Dermis microvascular lymphatic vessel endothelial cell (primary cell): ENCODE results near the gene SYNJ2. TPM values are rescaled to one million over a fixed set of nuclear protein-coding genes. Genes with fewer than 3 reads are reported as not detected.

Experiments used
- DNase-seq, 2 donors: peaks; one replicate each; pipeline versions ENCODE4 v3.0.0 to v3.0.0-alpha.2; 2010; ENCODE audit warnings: low read depth in 2 of 2
- total RNA-seq: library from RNA; depleted of rRNA; stranded (reverse); fragments of >200 nt; gene quantifications from 2 replicates; pipeline ENCODE4 v1.2.1, GENCODE V29; 2014

Gene SYNJ2
- total RNA-seq, 1 donor from 2014 or later, result 22.6 TPM

DNA sequence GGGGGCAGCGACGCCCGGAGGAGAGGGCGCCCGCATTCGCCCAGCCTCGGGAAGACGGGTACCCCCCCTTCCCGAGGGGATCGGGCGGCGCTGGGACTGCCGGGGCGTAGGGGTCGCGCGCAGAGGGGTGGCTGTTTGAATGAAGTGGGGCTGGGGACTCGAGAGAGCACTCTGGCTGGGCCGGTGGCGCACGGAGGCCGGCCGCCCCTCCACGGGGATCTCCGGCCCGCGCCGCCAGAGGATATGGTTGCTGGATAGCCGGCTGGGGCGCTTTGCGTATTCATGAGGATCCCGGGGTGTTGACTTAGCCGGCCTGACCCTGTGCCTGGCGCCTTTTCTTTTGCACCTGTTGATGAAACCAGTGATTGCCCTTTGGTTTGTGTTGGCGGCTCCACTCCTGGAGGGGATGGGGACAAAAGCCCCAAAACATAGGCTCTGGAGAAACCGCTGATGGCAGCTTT lies 469 bp downstream of the SYNJ2 start:
- peak in 1 of 2 donors; percentile 49 for DNase-seq

DNA sequence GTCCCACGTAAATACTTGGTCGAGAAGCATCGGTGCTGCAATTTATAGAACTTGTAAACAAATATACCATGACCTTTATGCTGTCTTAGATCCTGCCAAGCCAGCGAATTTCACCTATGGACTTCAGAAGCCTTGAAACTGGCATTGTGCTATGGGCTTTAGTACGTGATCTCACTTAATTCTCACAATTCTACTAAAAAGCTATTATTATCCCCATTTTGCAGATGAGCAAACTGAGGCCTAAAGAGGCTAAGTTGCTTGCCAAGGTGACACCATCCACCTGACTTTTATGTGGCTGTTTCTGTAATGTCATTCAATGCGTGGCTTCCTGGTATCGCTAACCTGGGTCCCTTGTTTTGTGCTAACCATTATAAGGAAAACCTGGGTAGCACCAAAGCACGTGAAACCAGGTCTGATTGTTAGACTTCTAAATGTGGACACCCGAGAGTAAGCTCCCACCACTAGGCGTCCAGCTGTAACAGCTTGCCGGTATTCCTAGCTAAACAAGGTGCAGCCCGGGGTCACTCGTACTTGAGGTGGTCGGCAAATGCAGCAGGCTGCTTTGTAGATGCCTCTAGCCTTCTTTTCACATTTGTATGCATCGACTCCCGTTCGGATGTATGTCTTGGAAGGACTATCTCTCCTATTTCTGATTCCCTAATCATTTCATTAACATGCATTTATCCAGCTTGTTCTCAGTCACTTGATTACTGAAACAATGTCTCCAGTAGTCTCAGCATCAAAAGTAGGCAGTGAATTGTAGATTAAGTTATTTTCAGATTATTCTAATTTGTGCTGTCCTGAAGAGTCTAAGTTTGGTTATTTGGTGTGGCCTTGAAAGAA lies 1.1 kb downstream of the SYNJ2 start:
- peak in 1 of 2 donors; percentile 77 for DNase-seq

DNA sequence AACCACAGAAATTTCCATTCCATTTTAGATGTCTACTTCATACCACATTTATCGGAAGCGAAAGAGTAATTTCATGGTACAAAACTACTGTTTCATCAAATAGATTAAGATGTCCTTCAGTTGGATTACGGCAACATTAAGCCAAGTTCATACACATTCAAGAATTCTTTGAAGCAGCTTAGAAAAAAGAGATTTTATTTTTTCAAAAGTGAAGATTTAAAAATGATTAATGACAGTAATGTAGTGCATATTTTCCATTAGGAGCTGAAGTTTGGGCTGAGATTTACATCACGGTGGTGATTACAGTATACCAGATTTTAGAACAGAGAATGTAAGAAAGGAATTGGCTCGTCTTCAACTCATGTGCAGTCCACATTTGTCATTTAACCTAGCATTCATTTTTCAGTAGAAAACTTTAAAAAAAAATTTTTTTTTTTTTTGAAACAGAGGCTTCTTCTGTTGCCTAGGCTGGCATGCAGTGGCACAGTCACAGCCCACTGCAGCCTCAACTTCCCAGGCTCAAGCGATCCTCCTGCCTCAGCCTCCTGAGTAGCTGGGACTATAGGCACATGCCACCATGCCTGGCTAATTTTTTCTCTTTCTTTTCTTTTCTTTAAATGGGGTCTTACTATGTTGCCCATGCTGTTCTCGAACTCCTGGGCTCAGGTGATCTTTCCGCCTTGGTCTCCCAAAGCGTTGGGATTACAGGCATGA lies 1.9 kb downstream of the SYNJ2 start:
- no peak for DNase-seq

DNA sequence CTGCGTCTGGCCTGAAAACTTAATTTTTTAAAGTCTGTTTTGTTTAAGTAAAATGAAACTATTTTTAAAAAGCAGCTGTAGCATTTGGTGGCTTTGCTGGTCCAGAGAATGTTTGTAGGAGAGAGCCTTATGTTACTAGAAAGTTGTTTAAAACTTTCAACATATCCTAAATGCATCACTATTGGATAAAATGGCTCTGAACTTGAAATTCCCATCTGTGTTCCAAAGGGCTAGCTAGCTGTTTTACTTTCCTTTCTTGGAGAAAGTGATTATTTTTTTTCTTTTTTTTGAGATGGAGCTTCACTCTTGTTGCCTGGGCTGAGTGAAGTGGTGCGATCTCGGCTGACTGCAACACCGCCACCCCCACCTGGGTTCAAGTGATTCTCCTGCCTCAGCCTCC lies 2.5 kb downstream of the SYNJ2 start:
- no peak for DNase-seq

DNA sequence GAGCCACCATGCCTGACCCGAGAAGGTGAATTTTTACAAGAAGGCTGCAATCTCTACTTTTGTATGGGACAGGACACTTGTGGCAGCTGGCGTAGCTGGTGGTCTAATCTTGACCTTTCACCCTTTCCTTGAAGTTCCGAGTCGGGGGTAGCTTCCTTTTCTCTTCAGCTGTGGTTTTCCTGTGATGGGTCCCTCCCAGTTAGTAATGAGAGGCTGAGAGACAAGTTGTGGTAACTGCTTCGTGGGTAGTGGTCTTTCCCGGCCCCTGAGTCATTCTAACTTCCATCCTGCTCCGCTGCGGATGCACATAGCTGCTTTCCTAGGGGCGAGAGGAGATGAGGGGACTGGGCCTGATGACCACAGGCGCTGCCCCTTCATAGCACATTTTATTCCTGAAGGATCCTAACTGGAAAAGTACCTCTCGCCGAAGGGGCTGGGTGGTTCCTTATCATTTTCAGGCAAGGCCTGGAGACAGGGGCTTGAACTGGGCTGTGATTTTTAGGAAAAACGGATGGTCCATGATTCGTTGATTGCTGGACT lies 3.1 kb downstream of the SYNJ2 start:
- DNase-seq, result no peak

DNA sequence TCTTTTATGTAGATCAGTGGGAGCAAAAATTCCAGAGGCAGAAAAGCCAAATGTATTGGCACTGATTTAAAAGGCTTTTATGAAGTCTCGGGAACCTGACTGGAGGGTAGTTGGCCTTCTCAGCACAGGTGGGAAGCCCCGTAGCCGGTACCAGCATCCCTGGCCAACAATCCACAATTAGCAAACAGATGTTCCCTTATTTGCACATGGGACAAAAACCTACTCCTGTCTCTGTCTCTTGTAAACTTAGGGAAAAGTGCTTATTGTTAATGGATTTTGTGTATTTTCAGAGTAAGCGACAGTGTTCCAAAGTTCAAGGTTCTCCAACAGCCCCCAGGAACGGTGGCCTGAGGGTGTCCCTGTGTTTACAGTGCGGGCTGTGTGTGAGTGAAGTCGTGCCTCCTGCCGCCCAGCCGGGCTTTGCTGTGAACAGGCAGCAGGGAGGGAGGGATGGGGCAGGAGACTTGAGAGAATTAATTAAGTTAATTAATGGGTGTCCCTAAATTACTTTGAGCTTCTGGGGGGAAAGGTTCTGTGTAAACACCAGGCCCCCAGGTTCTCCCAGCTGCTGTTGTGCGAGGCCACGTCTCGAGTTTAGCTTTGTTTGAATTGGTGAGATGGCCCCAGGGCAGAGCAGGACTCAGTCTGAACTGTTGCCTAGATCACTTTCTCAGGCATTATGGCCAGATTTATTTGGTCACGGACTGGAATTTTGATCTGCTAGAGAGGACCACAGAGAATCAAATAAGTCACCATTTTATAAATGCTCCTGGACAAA lies 3.9 kb downstream of the SYNJ2 start:
- no peak for DNase-seq

DNA sequence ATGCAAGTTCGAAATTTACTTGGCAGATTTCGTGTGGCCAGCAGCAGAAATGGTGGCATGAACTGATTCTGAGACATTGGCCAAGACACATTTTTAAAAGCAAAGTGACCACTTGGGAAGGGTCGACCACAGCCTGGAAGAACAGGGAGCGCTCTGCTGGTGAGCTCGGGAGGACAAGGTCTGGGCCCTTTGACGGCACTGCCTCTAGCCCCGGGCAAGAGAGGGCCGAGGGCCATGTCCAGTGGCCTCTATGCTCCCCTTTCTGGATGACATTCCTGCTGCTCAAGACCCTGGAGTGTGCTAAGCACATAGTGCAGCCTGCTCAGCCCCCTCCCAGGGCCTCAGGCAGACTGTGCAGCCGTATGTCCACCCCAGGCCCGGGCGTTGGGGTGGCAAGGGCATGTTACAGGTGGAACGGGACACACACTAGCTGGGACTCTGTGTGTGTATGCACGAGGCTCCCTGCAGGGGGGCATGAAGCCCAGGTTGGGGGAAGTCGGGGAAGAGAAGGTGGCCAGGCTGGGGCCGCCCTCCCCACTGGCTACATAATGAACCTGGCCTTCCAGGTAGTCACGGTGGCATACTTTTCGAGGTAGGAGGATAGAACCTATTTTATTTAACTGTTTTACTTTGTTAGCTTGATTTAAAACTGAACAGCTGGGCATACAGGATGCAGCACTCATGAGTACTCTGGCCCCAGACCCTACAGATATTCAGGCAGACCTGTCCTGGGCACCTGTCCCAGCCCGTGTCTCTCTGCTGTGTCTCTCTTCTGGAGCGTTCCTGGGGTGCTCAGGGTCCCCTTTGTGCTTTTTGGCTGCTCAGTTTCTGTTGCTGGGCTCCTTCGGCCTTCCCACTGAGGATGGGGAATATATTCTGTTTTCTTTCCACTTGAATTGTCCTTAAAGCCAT lies 6.4 kb downstream of the SYNJ2 start:
- DNase-seq, result no peak

DNA sequence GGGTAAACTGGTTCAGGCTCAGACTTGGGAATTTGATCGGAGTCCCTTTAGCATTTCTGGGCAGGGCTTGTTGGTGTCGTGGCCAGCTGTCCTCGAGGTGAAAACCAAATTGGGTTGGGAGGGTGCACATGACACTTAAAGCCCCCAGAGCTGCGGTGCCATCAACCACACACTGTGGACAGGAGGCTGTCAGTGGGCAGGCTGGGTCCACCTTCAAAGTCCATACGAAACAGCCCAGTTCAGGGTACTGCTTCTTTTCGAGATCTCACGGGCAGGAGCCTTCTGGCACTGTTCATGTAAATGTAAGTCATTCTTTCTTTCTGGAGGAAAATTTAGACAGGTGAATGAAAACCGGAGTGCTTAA lies 7.0 kb downstream of the SYNJ2 start:
- DNase-seq, result no peak

DNA sequence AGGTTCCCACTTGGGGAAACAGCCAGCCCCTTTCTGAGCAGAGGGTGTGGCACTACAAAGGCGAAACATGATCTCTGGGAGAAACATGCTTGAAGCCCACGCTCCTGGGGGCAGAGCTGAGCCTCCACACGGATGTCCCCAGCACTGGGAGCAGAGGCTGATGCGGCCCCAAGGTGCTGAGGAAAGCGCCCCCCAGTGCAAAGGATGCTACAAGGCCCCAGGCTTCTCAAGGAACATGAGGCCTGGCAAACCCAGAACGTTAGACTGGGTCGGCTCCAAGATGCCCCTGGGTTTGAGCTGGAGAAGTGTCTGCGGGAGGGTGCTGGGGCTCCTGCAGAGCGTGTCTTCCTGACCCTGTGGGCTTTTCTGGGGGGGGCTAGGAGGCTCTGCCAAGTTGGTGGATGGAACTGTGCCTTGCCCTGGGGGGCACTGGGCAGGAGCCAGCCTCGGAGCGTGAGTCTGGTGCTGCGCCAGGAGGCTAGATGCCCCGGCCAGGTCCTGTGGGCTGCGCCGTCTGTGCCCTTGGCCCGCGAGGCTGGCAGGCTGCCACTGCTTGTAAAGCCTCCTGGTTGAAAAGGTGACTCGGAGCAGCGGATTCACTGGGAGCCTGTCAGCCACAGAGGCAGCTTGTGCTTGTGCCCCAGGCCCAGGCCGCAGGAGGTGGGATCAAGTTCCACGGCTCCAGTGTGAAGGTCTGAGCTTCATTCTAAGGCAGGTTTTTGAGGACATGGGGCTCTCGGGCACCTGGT lies 8.1 kb downstream of the SYNJ2 start:
- DNase-seq, result peak in 1 of 2 donors; percentile 72

DNA sequence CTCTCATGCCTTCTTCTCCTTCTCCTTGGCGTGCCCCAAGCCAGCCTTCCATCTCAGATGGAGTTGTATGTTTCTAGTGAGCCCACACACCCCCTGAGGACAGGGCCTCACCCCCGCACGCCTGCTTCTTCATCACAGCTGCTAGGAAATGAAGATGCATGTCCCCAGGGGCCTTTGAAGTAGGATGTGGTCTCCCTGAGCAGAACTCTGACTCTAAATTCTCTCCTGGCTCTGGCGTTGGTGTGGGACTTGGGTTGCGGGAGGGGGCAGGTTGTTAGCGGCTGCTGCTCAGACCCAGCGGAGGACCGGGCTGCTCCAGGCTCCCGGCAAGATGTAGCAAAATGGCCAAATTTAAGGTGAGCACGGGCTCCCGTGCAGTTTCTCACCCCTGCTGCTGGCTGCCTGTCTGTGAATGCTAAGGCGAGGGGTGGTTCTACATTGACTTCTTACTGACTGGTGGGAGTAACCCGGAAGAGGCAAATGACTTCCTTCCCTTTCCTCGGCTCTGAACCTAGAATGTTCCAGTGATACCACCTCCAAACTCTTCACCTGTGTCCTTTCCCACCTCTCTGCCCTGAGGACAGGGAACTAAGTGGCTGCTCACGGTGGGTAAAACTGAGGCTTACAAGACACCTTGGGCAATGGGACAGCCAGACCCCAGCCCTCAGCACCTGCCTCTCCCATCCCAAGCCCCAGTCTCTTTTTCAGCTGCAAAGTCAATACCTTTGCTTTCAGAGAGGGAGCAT lies 8.8 kb downstream of the SYNJ2 start:
- no peak for DNase-seq

DNA sequence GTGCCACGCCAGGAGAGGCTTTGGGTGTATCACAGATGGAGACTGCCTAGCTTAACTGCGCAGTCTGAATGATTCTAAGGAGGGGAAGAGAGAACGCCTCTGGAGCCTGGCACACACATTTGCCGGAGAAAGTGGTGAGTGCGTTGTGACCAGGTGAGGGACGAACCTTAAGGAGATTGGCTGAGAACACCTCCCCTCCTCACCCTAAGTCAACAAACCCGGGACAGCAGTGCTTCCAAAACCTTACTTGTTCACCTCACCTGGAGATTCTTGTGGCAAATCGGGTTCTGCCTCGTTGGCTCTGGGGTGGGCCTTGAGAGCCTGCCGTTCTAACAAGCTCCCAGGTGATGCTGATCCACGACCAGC lies 9.4 kb downstream of the SYNJ2 start:
- no peak for DNase-seq

DNA sequence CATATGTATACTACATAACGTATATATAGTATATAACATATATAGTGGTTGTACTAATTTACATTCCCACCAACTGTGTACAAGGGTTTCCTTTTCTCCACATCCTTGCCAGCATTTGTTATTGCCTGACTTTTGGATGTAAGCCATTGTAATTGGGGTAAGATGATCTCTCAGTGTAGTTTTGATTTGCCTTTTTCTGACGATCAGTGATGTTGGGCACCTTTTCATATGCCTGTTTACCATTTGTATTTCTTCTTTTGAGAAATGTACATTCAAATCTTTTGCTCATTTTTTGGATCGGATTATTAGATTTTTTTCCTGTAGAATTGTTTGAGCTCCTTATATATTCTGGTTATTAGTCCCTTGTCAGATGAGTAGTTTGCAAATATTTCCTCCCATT lies 11.4 kb downstream of the SYNJ2 start:
- DNase-seq, result no peak

DNA sequence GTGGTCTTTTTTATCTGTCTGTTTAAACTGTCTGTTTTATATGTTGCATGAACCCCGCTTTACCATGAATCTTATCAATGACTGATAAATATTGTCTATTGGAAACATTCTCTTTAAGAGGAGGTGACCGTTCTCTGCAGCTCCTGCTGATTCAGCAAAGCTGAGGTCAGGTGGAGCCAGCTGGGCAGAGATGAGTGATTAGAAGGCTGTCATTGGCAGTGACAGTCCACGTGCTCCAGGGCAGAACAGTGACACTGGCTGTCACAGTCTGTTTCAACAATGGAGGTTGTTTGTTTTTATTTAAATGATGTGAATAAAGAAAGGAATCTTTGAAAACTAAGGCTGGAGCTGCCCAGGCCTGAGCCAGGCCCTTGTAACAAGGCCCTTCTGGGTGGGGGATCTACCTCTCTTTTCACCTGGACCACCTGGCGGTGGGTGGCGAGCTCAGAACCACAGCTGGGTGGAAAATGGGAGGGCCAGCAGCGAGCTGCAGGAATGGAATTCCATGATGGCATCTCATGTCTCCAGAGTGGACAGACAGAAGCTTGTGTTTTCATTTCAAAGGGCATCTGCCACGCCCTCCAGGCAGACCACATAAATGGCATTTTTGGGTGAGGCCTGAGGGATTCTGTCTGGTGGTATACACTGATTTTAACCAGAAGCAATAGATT lies 12.6 kb downstream of the SYNJ2 start:
- no peak for DNase-seq

DNA sequence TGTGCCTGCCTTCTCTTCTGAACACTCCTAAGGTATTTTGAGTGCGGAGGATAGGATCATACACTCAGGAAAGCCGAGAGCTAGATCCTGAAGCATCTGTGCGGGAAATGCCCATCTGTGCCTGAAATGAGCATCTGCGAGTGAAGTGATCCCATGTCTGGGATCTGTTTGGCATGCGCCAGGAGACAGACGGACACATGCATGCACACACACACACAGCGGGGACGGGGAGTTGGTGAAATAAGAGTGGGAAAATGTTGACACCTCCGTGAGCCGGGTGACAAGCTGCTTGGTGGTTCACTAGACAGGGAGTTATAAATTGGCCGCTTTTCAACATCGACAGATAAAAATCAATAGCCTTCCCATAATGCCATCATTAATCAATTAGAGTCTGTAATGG lies 13.8 kb downstream of the SYNJ2 start:
- no peak for DNase-seq

DNA sequence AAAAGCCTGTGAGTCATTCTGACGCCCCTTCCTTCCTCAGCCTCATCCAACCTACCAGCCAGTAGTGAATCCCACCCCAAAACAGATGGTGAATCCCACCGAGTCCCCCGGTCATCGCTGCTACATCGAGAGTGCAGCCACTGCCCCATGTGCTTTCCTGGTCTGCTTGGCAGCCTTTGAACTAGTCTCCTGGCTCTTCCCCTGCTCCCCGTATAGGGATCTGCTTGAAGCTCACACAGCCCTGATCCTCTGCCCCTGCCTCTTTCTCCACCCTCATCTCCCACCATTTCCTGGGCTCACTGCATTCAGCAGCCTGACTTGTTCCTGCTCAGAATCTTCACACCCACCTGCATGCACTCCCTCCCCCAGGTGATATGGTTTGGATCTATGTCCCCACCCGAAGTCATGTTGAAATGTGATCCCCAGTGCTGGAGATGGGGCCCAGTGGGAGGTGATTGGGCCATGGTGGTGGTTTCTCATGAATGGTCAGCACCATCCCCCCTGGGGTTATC lies 14.6 kb downstream of the SYNJ2 start:
- DNase-seq, result peak in 1 of 2 donors; percentile 56

DNA sequence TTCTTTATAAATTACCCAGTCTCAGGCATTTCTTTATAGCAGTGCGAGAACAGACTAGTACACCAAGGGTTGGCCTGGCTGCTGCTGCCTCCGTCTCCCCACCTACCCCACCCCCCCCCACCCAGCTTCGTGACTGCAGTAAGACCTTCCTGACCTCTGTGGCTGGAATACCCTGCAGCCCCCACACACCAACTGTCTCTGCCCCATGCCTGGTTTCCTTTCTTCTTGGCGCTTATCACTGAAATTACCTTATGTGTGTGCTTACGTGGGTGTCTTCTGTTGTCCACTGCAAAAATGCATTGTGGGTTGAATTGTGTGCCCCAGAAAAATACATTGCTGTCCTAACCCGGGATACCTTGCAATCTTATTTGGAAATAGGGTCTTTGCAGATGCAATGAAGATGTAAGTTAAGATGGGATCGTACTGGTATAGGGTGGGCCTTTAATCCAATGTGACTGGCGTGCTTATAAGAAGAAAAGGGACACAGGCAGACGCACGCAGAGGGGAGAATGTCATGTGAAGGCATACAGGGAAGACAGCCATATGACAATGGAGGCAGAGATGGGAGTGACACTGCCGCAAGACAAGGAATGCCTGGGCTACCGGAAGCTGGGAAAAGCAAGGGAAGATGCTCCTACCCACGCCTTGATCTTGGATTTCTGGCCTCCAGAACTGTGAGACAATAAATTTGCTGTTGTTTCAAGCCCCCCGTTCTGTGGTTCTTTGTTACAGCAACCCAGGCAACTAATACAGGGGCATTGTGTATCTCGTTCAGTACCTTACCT lies 15.4 kb downstream of the SYNJ2 start:
- no peak for DNase-seq

DNA sequence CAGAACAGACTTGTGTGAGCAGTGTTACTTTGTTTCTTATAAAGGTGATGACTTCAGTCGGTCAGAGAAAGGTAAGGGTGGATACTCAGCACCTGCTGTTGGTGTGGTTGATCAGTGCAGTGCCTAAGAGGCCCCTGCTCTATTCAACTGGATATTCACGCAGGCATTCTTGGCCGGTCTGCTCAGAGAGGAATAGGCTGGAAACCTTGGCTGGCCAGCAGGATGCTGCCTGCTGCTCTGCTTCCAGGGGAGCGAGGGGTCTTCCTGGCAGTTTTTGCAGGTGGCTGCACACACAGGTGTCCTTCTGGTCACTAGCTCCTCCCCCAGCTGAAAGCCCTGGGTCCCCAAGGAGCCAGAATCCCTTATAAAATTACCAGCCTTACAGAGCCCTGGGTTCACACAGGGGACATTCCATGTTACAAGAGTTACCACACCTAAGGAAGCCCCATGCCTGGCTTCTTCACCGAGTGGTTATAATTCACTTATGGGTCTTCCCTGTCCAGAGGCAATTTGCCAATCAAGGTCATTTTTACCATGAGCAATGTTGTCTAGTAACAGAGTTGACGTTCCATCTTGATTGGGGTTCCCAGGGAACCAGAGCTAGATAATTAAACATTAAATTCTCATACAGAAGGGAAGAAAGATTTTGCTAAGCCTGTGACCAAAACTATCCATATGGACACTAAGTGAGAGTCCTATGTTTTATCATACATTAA lies 16.4 kb downstream of the SYNJ2 start:
- no peak for DNase-seq
